Myometrial cell (primary cell): ENCODE measurements around the gene RUNX3. TPM values are rescaled to one million over a fixed set of nuclear protein-coding genes. Genes with fewer than 3 reads are reported as not detected.

ENCODE experiments used
- total RNA-seq: library from RNA; depleted of rRNA; stranded (reverse); fragments of >200 nt; gene quantifications from 2 replicates; pipeline ENCODE4 v1.2.3, GENCODE V29; 2015

RUNX3 gene
- total RNA-seq = not detected in 2 replicates

GRCh38 chr1:24930260-24931145, at the start of gene RUNX3:
TSS of gene RUNX3 (minus strand) at chr1:24930276. CDS start at chr1:24929868, 408 bp downstream.

Other genes starting within 250 kb of the RUNX3 start
- 450 and 548 TPM in 2 replicates for gene CLIC4, start 184.8 kb downstream of the RUNX3 start, total RNA-seq